T-helper 1 cell (primary cell): ENCODE results near the gene HIPK1.
"Not testable (repeated sequence)": the region's sequence is repeated elsewhere in the genome, so short reads cannot be mapped to it uniquely, and the experiment has no call there.

Experiments
- DNase-seq, 5 donors: peaks; one replicate each; pipeline ENCODE4 v3.0.0-alpha.2; 2012 to 2020

Gene HIPK1

DNA sequence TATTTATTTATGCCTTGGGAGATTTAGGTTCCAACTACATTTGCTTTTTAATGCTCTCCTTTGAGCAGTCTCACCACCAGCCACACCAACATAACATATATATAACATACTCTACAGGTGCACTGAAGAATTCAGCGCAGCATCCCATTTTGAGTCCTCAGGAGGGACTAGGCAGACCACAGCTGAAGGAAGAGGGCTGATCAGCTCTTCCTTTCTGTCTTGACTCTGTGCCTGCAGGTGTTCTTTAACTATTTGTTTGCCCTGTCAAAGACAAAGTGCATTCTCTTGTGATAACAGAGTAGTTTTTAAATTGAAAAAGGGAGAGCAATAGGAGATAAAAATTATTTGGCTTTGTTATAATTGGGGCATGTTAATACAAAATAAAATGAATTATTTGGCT lies 17.0 kb downstream of the HIPK1 start:
- no peak for DNase-seq

DNA sequence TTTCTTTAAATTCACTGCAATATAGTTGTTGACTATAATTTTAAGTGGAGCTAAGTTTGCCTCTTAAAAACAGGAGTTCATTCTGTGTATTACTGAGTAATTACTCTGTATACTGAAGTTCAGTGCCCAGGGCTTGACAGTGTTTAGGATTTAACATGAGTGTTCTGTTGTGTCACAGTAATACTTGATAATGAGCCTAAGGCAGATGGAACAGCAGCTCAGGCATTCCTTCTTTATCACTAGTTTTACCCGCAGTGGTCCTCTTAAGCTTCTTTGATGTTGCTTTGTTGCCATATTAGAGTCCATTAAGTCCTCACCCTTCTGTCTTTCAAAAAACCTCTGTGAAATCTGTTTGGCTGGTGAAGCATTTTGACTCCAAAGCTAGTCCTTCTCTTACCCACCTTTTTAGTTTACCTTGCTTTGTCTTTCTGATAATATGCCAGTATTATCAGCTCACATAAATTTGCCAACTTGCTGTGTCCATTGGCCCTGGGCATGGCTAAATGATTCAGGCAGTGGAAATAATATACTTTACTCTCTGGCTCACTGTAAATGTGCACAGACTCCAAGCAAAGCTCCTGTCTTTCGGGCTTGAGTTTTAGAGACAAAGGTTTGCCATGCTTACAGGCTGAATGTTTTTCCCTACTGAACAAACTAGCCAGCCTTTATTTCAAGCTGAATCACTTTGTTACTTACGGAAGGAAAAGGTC lies 17.7 kb downstream of the HIPK1 start:
- DNase-seq = no peak

- no peak for DNase-seq
These were observed 18.4 kb downstream of the HIPK1 start for GRCh38 chr1:113947388-113948107.

GRCh38 chr1:113948151-113948550 lies 19.0 kb downstream of the HIPK1 start:
- DNase-seq = not testable (repeated sequence)

GRCh38 chr1:113949007-113949406 lies 19.9 kb downstream of the HIPK1 start:
- DNase-seq = no peak

DNA sequence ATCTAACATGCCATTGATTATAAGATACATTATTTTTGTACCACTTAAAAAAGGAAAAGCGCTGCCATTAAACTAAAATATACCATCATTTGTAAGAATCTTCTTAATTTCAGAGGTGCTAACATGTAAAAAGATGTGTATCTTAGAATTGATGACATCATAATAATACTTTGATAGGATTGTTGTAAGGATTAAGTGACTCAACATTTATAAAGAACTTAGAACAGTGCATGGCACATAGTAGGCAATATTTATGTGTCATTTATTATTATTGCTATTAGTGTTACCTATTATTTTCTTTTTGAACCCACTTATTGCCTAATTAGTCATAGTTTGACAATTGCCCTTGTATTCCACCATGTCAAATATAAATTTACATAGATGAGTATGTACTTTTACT lies 21.8 kb downstream of the HIPK1 start:
- no peak for DNase-seq

DNA sequence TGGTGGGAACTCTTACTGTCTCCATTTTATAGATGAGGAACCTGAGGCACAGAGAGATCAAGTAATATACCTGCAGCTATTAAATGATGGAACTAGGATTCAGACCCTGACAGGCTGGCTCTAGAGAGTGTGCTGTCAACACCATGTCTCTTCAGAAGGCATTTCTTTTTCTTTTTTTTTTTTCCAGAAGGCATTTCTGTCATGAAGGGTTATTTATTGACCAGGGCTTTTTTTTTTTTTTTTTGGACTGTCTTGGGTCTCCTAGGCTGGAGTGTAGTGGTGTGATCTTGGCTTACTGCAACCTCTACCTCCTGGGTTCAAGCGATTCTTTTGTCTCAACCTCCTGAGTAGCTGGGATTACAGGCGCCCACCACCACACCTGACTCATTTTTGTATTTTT lies 22.6 kb downstream of the HIPK1 start:
- DNase-seq = no peak

GRCh38 chr1:113957984-113958383 lies 28.9 kb downstream of the HIPK1 start:
- DNase-seq = no peak

- DNase-seq = no peak
These were observed 29.6 kb downstream of the HIPK1 start for GRCh38 chr1:113958691-113959090.

GRCh38 chr1:113963281-113963906 lies 34.3 kb downstream of the HIPK1 start:
- DNase-seq = no peak

DNA sequence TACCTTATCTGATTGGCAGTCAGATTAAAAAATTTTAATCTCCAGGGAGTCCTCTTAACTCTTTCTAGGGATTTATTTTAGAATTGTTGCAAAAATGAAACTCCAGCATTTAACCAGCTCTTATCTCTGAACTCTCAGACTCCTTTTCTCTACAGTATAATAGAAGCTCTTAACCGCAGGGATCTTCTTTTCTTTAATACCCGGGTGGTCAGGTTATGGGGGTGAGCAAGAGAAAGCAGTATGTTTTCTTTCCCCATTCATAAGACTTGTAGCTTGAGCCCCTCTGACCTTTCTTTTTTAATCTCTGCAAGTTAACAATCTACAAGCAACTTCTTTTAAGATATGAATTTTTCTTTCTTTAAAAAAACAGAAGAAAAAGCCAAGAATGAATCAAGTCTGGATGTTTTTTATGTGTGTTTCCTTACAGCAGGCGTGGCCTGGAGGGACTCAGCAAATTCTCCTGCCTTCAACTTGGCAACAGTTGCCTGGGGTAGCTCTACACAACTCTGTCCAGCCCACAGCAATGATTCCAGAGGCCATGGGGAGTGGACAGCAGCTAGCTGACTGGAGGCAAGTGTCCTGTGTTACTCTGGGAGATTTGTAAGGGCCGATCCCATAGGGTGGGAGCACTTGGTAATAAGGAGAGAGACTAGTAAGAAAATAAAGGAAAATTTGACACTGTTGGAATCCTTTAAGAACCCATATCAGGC lies 36.7 kb downstream of the HIPK1 start:
- DNase-seq = no peak

DNA sequence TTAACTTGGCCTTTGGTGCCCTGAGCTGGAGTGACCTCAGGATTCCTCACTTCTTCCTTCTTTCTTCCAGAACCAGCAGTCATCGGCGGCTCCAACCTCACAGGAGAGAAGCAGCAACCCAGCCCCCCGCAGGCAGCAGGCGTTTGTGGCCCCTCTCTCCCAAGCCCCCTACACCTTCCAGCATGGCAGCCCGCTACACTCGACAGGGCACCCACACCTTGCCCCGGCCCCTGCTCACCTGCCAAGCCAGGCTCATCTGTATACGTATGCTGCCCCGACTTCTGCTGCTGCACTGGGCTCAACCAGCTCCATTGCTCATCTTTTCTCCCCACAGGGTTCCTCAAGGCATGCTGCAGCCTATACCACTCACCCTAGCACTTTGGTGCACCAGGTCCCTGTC lies 43.8 kb downstream of the HIPK1 start:
- DNase-seq = no peak

DNA sequence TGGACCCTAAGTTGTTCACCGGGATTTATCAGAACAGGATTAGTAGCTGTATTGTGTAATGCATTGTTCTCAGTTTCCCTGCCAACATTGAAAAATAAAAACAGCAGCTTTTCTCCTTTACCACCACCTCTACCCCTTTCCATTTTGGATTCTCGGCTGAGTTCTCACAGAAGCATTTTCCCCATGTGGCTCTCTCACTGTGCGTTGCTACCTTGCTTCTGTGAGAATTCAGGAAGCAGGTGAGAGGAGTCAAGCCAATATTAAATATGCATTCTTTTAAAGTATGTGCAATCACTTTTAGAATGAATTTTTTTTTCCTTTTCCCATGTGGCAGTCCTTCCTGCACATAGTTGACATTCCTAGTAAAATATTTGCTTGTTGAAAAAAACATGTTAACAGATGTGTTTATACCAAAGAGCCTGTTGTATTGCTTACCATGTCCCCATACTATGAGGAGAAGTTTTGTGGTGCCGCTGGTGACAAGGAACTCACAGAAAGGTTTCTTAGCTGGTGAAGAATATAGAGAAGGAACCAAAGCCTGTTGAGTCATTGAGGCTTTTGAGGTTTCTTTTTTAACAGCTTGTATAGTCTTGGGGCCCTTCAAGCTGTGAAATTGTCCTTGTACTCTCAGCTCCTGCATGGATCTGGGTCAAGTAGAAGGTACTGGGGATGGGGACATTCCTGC lies 46.2 kb downstream of the HIPK1 start:
- peak in 1 of 5 donors; percentile 24 for DNase-seq

DNA sequence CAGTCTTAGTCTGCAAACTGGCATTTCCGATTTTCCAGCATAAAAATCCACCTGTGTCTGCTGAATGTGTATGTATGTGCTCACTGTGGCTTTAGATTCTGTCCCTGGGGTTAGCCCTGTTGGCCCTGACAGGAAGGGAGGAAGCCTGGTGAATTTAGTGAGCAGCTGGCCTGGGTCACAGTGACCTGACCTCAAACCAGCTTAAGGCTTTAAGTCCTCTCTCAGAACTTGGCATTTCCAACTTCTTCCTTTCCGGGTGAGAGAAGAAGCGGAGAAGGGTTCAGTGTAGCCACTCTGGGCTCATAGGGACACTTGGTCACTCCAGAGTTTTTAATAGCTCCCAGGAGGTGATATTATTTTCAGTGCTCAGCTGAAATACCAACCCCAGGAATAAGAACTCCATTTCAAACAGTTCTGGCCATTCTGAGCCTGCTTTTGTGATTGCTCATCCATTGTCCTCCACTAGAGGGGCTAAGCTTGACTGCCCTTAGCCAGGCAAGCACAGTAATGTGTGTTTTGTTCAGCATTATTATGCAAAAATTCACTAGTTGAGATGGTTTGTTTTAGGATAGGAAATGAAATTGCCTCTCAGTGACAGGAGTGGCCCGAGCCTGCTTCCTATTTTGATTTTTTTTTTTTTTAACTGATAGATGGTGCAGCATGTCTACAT lies 47.6 kb downstream of the HIPK1 start:
- DNase-seq = no peak

DNA sequence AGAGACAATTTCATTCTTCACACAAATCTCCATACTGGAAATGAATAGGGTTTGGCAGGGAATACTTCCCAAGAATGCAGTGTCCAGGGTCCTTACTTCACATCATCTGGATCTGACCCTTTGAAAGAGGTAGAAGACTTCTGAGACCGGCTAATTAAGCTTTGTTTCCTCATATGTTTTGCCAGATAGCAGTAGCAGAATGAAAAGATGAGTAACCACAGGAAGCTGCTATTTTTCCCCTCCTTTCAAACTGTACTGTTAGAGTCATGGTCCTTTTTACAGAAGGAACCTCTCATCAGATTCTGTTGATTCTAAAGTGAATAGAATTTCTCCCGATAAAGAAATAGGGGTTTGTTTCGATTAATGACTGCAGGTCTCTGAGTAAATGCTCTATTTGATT lies 48.8 kb downstream of the HIPK1 start:
- no peak for DNase-seq

- DNase-seq = peak in 3 of 5 donors; percentile 11 to 41 (median 28)
These were observed 50.0 kb downstream of the HIPK1 start, which contains the start of gene OLFML3 for GRCh38 chr1:113978863-113979702. Gene OLFML3 (plus strand): TSS chr1:113979474. CDS start chr1:113979517, 43 bp downstream.

- no peak for DNase-seq
These were observed 51.0 kb downstream of the HIPK1 start for GRCh38 chr1:113980110-113980509.

GRCh38 chr1:113981962-113982931 lies 53.1 kb downstream of the HIPK1 start:
- DNase-seq = no peak

- DNase-seq = no peak
These were observed 53.8 kb downstream of the HIPK1 start for GRCh38 chr1:113982949-113983348.

GRCh38 chr1:113983391-113983790 lies 54.3 kb downstream of the HIPK1 start:
- no peak for DNase-seq
